Measurements from ENCODE around the gene CUTC.

GRCh38 chr10:99689461-99689860, 42.6 kb upstream of the CUTC start:
- no peak for TF ChIP-seq CTCF (IDR thresholded peaks at IDR 0.05)
- TF ChIP-seq POLR2A (IDR thresholded peaks at IDR 0.05), result no peak

All from lower leg skin (tissue), 3 donors.